CD14-positive monocyte (primary cell): ENCODE results near the gene ELP6. TPM values are rescaled to one million over a fixed set of nuclear protein-coding genes. Genes with fewer than 3 reads are reported as not detected.

Experiments
- DNase-seq, 3 donors: peaks; one replicate each; pipeline ENCODE4 v3.0.0-alpha.2; 2011 to 2022
- H2AFZ ChIP-seq: 2 replicates; pipeline ENCODE4 v1.6.0; 2012; ENCODE audit warnings: mild to moderate bottlenecking, low read depth, low read length, inconsistent platforms; ENCODE audit not compliant: insufficient read depth, poor library complexity, severe bottlenecking
- H3K27ac ChIP-seq, 2 donors: 1 replicate in 1 of 2; 2 replicates in 1 of 2; pipeline ENCODE4 v1.5.1; 2012 to 2013; ENCODE audit warnings: low read length in 2 of 2, control low read depth in 1 of 2, inconsistent platforms in 1 of 2, low read depth in 1 of 2, mild to moderate bottlenecking in 1 of 2
- H3K27me3 ChIP-seq, 2 donors: one replicate each; pipeline versions ENCODE4 v1.6.0 to v1.6.1; 2011 to 2013; ENCODE audit warnings: low read length in 2 of 2; ENCODE audit not compliant: control insufficient read depth in 2 of 2, insufficient read depth in 2 of 2
- H3K36me3 ChIP-seq, 2 donors: replicated peaks in 1 of 2; 1 replicate in 1 of 2; 2 replicates in 1 of 2; pipeline versions ENCODE4 v1.5.1 to v1.6.1; 2012 to 2013; ENCODE audit warnings: low read length in 2 of 2, control low read depth in 1 of 2, inconsistent platforms in 1 of 2, mild to moderate bottlenecking in 1 of 2; ENCODE audit not compliant: insufficient read depth in 2 of 2, control insufficient read depth in 1 of 2
- H3K4me1 ChIP-seq, 2 donors: 1 replicate in 1 of 2; 2 replicates in 1 of 2; pipeline versions ENCODE4 v1.5.1 to v1.6.1; 2012 to 2013; ENCODE audit warnings: low read length in 2 of 2, control low read depth in 1 of 2, inconsistent platforms in 1 of 2, mild to moderate bottlenecking in 1 of 2, moderate library complexity in 1 of 2; ENCODE audit not compliant: insufficient read depth in 2 of 2, control insufficient read depth in 1 of 2
- H3K4me2 ChIP-seq: replicated peaks from 2 replicates; pipeline ENCODE3; 2012; ENCODE audit warnings: low read length, moderate library complexity, mild to moderate bottlenecking; ENCODE audit not compliant: poor library complexity, severe bottlenecking; ENCODE audit errors: extremely low read depth
- H3K4me3 ChIP-seq, 3 experiments: fragments of 200-600 bp in 1 of 3; sonication (generic) in 1 of 3; replicated peaks in 1 of 3; 1 replicate in 2 of 3; 2 replicates in 1 of 3; pipeline ENCODE4 v1.5.1; 2011 to 2013; ENCODE audit warnings: low read length in 3 of 3, mild to moderate bottlenecking in 3 of 3, control low read depth in 2 of 3, low read depth in 2 of 3, inconsistent platforms in 1 of 3, moderate library complexity in 1 of 3
- H3K79me2 ChIP-seq: 2 replicates; pipeline ENCODE4 v1.6.0; 2012; ENCODE audit warnings: mild to moderate bottlenecking, control low read depth, inconsistent platforms, low read length, moderate library complexity; ENCODE audit not compliant: insufficient read depth
- H3K9ac ChIP-seq: 2 replicates; pipeline ENCODE4 v1.6.0; 2017; ENCODE audit warnings: low read length, mild to moderate bottlenecking; ENCODE audit not compliant: insufficient read depth, poor library complexity, severe bottlenecking
- H3K9me3 ChIP-seq, 2 donors: replicated peaks in 1 of 2; 1 replicate in 1 of 2; 2 replicates in 1 of 2; pipeline versions ENCODE4 v1.5.1 to v1.6.1; 2012 to 2013; ENCODE audit warnings: low read length in 2 of 2, control low read depth in 1 of 2; ENCODE audit not compliant: control insufficient read depth in 1 of 2, insufficient read depth in 1 of 2
- H4K20me1 ChIP-seq: 2 replicates; pipeline ENCODE4 v1.6.0; 2012; ENCODE audit warnings: mild to moderate bottlenecking, low read length, control low read depth, moderate library complexity; ENCODE audit not compliant: insufficient read depth
- H3K27ac Mint-ChIP-seq, 7 donors: one replicate each; pipeline ENCODE4 v1.8.0; 2020; ENCODE audit warnings: mild to moderate bottlenecking in 7 of 7, mixed read lengths in 7 of 7, moderate library complexity in 6 of 7, inconsistent platforms in 2 of 7
- H3K27me3 Mint-ChIP-seq, 3 donors: one replicate each; pipeline ENCODE4 v1.8.0; 2021 to 2022; ENCODE audit warnings: low read depth in 3 of 3, mild to moderate bottlenecking in 3 of 3, mixed read lengths in 3 of 3, moderate library complexity in 3 of 3, inconsistent platforms in 1 of 3
- H3K36me3 Mint-ChIP-seq, 2 donors: one replicate each; pipeline ENCODE4 v1.8.0; 2020; ENCODE audit warnings: mixed read lengths in 2 of 2, inconsistent platforms in 1 of 2, mild to moderate bottlenecking in 1 of 2
- H3K4me1 Mint-ChIP-seq: one replicate; pipeline ENCODE4 v1.8.0; 2020; ENCODE audit warnings: mild to moderate bottlenecking, mixed read lengths
- H3K4me3 Mint-ChIP-seq, 2 donors: one replicate each; pipeline ENCODE4 v1.8.0; 2020; ENCODE audit warnings: mild to moderate bottlenecking in 2 of 2, mixed read lengths in 2 of 2, moderate library complexity in 1 of 2
- H3K9me3 Mint-ChIP-seq, 7 donors: one replicate each; pipeline ENCODE4 v1.8.0; 2020 to 2022; ENCODE audit warnings: mixed read lengths in 7 of 7, mild to moderate bottlenecking in 6 of 7, moderate library complexity in 6 of 7, inconsistent platforms in 2 of 7
- CTCF ChIP-seq: fragments of 200-600 bp; IDR thresholded peaks from one replicate; pipeline ENCODE4 v1.8.0; 2022; ENCODE audit warnings: antibody characterized with exemption, mild to moderate bottlenecking
- WGBS: methylation state at CpG from one replicate; pipeline ENCODE4 v1.1.5; 2013; ENCODE audit warnings: missing lambda C conversion rate; ENCODE audit not compliant: insufficient coverage; 5-methylcytosine and 5-hydroxymethylcytosine counted together
- intact Hi-C, 2 donors: fragments of 100-400 bp; cut with micrococcal nuclease; formaldehyde crosslinking; loops; one replicate each; pipeline versions ENCODE4 v1.15.0 to v1.15.1; 2023
- polyA plus RNA-seq, 3 donors: library from polyadenylated mRNA; depleted of rRNA in 1 of 3; unstranded in 2 of 3; stranded (reverse) in 1 of 3; fragments of 300-500 nt in 2 of 3; fragments of >200 nt in 1 of 3; fragmentation: Illumina TruSeq in 2 of 3; gene quantifications; 1 replicate in 2 of 3; 2 replicates in 1 of 3; pipeline ENCODE4 v1.2.3, GENCODE V29; 2012 to 2021

ELP6 gene
- polyA plus RNA-seq, 3 donors: 14.0 to 18.3 (median 14.9) TPM

DNA sequence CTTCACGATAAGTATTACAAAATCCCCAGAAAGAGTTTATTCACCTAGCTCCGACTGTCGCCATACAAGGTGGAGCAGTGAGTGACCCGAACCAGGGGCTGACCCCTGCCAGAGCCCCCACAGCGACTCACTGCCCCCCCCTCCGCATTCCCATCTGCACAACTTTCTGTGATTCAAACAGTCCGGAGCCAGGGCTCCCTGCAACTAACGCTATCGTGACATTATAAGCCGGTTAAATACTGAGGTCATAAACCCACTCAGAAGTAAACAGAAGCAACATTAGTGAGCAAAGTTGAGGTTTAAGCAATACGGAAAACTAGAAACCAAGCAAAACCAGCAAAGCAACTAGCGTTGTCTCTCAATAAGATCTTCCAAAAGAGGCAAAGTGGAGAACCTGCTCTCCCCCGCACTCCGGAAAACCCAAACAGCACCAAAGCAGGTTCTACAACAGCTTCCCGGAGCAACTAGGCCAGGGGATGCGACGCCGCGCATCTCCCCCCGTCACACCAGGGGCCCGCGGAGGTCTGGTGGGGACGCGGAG is 38.4 kb downstream of the ELP6 start:
- peak overlapping the region; percentile 82 to 92 for H3K4me3 Mint-ChIP-seq
- Histone ChIP-seq H3K4me1 (peaks cover 16 to 23% of the 10 kb centered on the region in 2 donors), H3K4me2 (peak overlapping the region; percentile 84), H3K36me3 (no peaks in the 10 kb centered on the region), H2AFZ (peak overlapping the region; percentile 92), H3K9ac (peak overlapping the region; percentile 73), H3K9me3 (no peaks in the 10 kb centered on the region), H3K79me2 (peaks cover 52% of the 10 kb centered on the region), H4K20me1 (peaks cover 48% of the 10 kb centered on the region), H3K27me3 (no peaks in the 10 kb centered on the region), H3K4me3 (peak overlapping the region; percentile 83 to 89 (median 89)), H3K27ac (peak overlapping the region in 1 of 2 donors; percentile 43)
- H3K9me3 Mint-ChIP-seq: peaks cover 0 to 1% (median 0%) of the 10 kb centered on the region in 7 donors
- no peak for DNase-seq
- H3K4me1 Mint-ChIP-seq: peaks cover 22% of the 10 kb centered on the region
- peaks cover 0 to 3% of the 10 kb centered on the region in 2 donors for H3K36me3 Mint-ChIP-seq
- no peaks in the 10 kb centered on the region for H3K27me3 Mint-ChIP-seq
- H3K27ac Mint-ChIP-seq: peak overlapping the region in 6 of 7 donors; percentile 40 to 80 (median 60)
- 1% methylated on average over 16 of the region's 24 CpGs for WGBS
- intact Hi-C loops: loop anchor here (5.0 kb wide), 1 partner anchor 37 kb away; the partner anchor contains the start of gene ELP6 (in 2 of the 2)
- no peak for TF ChIP-seq CTCF

GRCh38 chr3:47473391-47473790 is 40.1 kb downstream of the ELP6 start:
- DNase-seq: no peak
- Mint-ChIP-seq H3K27me3 (no peaks in the 10 kb centered on the region), H3K4me3 (no peak overlapping the region), H3K9me3 (peaks cover 0 to 1% (median 0%) of the 10 kb centered on the region in 7 donors), H3K27ac (no peak overlapping the region), H3K4me1 (peaks cover 24% of the 10 kb centered on the region), H3K36me3 (peaks cover 0 to 6% of the 10 kb centered on the region in 2 donors)
- H3K79me2 ChIP-seq: peaks cover 67% of the 10 kb centered on the region
- H3K27me3 ChIP-seq: no peaks in the 10 kb centered on the region
- WGBS: 80% methylated on average over 2 of the region's 3 CpGs
- H3K9ac ChIP-seq: no peak overlapping the region
- H2AFZ ChIP-seq: no peak overlapping the region
- H3K36me3 ChIP-seq: no peaks in the 10 kb centered on the region
- intact Hi-C loops: no loop called here
- peaks cover 16 to 23% of the 10 kb centered on the region in 2 donors for H3K4me1 ChIP-seq
- TF ChIP-seq CTCF: no peak
- peaks cover 61% of the 10 kb centered on the region for H4K20me1 ChIP-seq
- no peak overlapping the region for H3K4me2 ChIP-seq
- no peaks in the 10 kb centered on the region for H3K9me3 ChIP-seq
- H3K27ac ChIP-seq: no peak overlapping the region
- H3K4me3 ChIP-seq: no peak overlapping the region
